Transverse colon (tissue), 4 donors: ENCODE results near the gene NTF3.

ENCODE experiments used
- CTCF ChIP-seq, 5 experiments: fragments of 200-600 bp in 3 of 5; fragments of 450-650 bp in 2 of 5; sonication (generic) in 3 of 5; IDR thresholded peaks; 1 replicate in 2 of 5; 2 replicates in 3 of 5; pipeline ENCODE4 v1.5.1; 2016 to 2017; ENCODE audit warnings: antibody characterized with exemption in 5 of 5, inconsistent platforms in 3 of 5, mild to moderate bottlenecking in 2 of 5, moderate library complexity in 1 of 5
- EP300 ChIP-seq: sonication (generic); formaldehyde crosslinking; IDR thresholded peaks from one replicate; pipeline ENCODE4 v1.6.1; 2017; ENCODE audit warnings: antibody characterized with exemption, low read depth
- POLR2AphosphoS5 ChIP-seq, 3 donors: sonication (generic); formaldehyde crosslinking; IDR thresholded peaks; one replicate each; pipeline ENCODE4 v1.6.1; 2016; ENCODE audit warnings: antibody characterized with exemption in 3 of 3

GRCh38 chr12:5416571-5416970 is 15.3 kb upstream of the NTF3 start:
- TF ChIP-seq CTCF (IDR thresholded peaks at IDR 0.05) (no peak), EP300 (no peak), POLR2AphosphoS5 (IDR thresholded peaks at IDR 0.05) (no peak)
